ENCODE measurements around the gene MON1B. TPM values are rescaled to one million over a fixed set of nuclear protein-coding genes. Genes with fewer than 3 reads are reported as not detected.

MON1B gene
- total RNA-seq, 2 donors from 2014 or later = 61.3 to 65.6 TPM

GRCh38 chr16:77211880-77212740 lies 21.1 kb downstream of the MON1B start:
- Mint-ChIP-seq H3K27ac (peak overlapping the region; percentile 39), H3K27me3 (no peaks in the 10 kb centered on the region), H3K36me3 (ENCODE audit: low read depth) (peaks cover 3% of the 10 kb centered on the region), H3K4me3 (peak overlapping the region; percentile 93), H3K4me1 (peaks cover 15% of the 10 kb centered on the region)
- peak; percentile 82 for ATAC-seq
- H3K9me3 ChIP-seq (ENCODE audit: control insufficient read depth, low read length, poor library complexity, severe bottlenecking) = no peaks in the 10 kb centered on the region
- DNase-seq = peak; percentile 59 to 74 (median 67)

- DNase-seq (peak; percentile 58 to 64 (median 61)), ATAC-seq (peak; percentile 82)
- Mint-ChIP-seq H3K4me1 (peaks cover 12% of the 10 kb centered on the region), H3K27ac (peak overlapping the region; percentile 57), H3K36me3 (ENCODE audit: low read depth) (no peaks in the 10 kb centered on the region), H3K4me3 (peak overlapping the region; percentile 85), H3K27me3 (no peaks in the 10 kb centered on the region)
- no peaks in the 10 kb centered on the region for H3K9me3 ChIP-seq (ENCODE audit: control insufficient read depth, low read length, poor library complexity, severe bottlenecking)
Observed at GRCh38 chr16:77212741-77213541, 22.0 kb downstream of the MON1B start.

DNA sequence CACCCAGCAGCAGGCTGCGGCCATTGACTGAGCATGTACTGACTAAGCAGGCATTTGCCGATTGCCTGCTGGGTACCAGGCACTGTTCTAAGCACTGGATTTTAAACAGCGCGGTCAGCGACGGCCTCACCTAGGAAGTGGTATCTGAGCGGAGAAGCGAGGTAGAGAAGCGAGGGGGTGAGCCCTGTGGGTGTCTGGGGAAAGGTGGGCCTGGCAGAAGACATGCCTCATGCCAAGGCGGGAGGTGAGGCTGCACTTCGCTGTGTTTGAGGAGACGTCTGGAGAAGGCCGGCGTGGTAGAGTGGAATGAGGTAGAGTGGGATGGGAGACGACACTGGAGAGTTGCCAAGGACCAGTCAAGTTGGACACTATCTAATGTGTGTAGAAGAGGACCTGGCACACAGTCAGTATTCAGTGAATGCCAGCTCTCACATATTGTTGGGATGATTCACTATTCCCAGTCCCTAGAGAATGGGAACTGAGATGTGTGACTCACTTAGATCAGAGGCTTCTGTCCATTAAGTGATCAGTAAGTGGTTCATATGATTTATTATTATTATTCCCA lies 22.6 kb downstream of the MON1B start:
- no peaks in the 10 kb centered on the region for H3K9me3 ChIP-seq (ENCODE audit: control insufficient read depth, low read length, poor library complexity, severe bottlenecking)
- Mint-ChIP-seq H3K4me3 (peak overlapping the region; percentile 85), H3K36me3 (ENCODE audit: low read depth) (no peaks in the 10 kb centered on the region), H3K27ac (peak overlapping the region; percentile 57), H3K4me1 (peaks cover 12% of the 10 kb centered on the region), H3K27me3 (no peaks in the 10 kb centered on the region)
- ATAC-seq (no peak), DNase-seq (no peak)

DNA sequence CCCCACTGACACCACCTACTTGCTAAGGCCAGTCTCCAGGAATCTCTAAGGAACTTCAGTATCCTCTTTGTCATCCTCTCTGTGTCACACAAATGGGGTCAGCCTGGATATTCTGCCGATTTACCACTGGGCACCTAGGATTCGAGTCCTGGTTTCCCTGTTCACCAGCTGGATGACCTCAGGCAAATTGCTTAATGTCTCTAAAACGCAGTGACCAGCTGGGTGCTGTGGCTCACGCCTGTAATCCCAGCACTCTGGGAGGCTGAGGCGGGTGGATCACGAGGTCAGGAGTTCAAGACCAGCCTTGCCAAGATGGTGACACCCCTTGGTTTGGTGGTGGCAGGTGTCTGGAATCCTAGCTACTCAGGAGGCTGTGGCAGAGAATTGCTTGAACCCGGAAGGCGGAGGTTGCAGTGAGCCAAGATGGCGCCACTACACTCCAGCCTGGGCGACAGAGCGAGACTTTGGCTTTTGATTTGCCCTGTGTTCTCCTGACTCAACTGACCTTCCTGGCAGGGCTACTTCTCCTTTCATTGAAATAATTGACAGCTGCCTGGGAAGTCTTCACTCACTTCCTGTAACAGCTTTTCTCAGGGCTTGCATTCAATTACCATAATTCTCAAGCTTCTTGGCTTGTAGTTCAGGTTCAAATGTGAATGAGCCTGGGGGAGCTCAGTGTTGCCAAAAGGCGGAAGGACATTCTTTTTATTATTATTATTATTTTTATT lies 23.6 kb downstream of the MON1B start:
- H3K27me3 Mint-ChIP-seq = no peaks in the 10 kb centered on the region
- no peak overlapping the region for H3K4me3 Mint-ChIP-seq
- ATAC-seq (no peak), DNase-seq (no peak)
- no peaks in the 10 kb centered on the region for H3K36me3 Mint-ChIP-seq (ENCODE audit: low read depth)
- H3K4me1 Mint-ChIP-seq = peaks cover 13% of the 10 kb centered on the region
- no peak overlapping the region for H3K27ac Mint-ChIP-seq
- no peaks in the 10 kb centered on the region for H3K9me3 ChIP-seq (ENCODE audit: control insufficient read depth, low read length, poor library complexity, severe bottlenecking)

DNA sequence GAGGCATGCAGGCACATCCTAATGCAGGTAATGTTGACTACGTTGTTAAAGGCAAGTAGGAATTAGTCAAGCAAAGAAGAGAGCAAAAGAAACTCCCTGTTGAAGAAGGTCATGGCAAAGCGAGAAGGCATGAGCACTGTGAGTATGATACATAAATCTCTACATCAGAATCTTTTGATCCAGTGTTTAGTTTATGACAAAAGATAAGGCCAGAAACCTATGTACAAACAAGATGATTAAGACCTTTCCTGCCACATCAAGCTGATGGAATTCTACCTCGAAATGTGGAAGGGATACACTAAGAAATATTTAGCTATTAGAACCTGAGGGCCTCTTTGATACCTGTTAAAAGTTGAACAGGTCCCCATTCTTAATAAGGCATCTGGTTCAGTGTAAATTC lies 28.4 kb downstream of the MON1B start:
- peak overlapping the region; percentile 25 for H3K4me3 Mint-ChIP-seq
- no peaks in the 10 kb centered on the region for H3K27me3 Mint-ChIP-seq
- ATAC-seq (no peak), DNase-seq (no peak)
- H3K27ac Mint-ChIP-seq = no peak overlapping the region
- H3K9me3 ChIP-seq (ENCODE audit: control insufficient read depth, low read length, poor library complexity, severe bottlenecking) = no peaks in the 10 kb centered on the region
- no peaks in the 10 kb centered on the region for H3K36me3 Mint-ChIP-seq (ENCODE audit: low read depth)
- H3K4me1 Mint-ChIP-seq = peaks cover 2% of the 10 kb centered on the region

DNA sequence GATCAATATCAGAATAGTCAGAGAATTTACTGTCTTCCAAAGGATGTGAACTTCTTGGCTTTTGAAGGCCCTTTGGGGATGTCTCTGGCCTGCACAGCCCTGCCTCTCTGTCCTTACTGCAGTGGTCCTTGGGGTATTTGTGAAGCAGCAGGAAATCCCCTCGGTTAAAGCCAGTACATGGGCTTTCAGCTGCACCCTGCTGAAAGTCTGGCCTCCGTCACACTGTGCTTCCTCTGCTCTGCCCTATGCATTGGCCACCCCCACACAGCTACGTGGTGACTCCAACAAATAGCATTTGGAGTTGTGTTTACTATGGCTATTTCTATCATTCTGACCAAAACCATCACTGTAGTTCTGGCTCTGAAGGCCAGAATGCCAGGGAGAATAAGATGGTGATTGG lies 29.4 kb downstream of the MON1B start:
- no peaks in the 10 kb centered on the region for H3K9me3 ChIP-seq (ENCODE audit: control insufficient read depth, low read length, poor library complexity, severe bottlenecking)
- Mint-ChIP-seq H3K27ac (no peak overlapping the region), H3K4me3 (no peak overlapping the region), H3K36me3 (ENCODE audit: low read depth) (no peaks in the 10 kb centered on the region), H3K4me1 (peaks cover 2% of the 10 kb centered on the region), H3K27me3 (peaks cover 8% of the 10 kb centered on the region)
- ATAC-seq (no peak), DNase-seq (no peak)

GRCh38 chr16:77221482-77221881 lies 30.5 kb downstream of the MON1B start:
- H3K4me3 Mint-ChIP-seq = no peak overlapping the region
- DNase-seq (no peak), ATAC-seq (no peak)
- H3K9me3 ChIP-seq (ENCODE audit: control insufficient read depth, low read length, poor library complexity, severe bottlenecking) = no peaks in the 10 kb centered on the region
- H3K27ac Mint-ChIP-seq = no peak overlapping the region
- no peaks in the 10 kb centered on the region for H3K36me3 Mint-ChIP-seq (ENCODE audit: low read depth)
- H3K4me1 Mint-ChIP-seq = peaks cover 2% of the 10 kb centered on the region
- H3K27me3 Mint-ChIP-seq = peaks cover 12% of the 10 kb centered on the region

GRCh38 chr16:77223184-77223583 lies 32.2 kb downstream of the MON1B start:
- peaks cover 20% of the 10 kb centered on the region for H3K27me3 Mint-ChIP-seq
- no peak for DNase-seq

DNA sequence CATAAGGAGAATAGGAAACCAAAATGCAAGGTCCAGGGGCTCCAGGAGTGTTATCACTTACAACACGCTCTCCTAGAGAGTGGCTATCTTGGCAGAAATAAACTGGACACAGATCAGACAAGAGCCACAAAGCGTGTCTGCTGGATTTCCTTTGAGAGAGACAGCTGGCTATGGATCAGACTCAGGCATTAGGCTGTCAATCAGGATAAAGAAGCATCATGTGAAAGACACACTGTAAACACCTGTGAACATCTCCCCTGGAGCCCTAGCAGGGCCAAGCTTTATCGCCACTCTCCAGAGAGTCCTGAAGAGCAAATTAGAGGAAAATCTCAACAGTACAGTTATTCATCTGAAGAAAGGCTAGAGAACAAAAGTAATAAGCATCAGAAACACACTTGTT lies 34.2 kb downstream of the MON1B start:
- no peak for DNase-seq

More at GRCh38 chr16:77223184-77223583, 32.2 kb downstream of the MON1B start:
- Mint-ChIP-seq H3K27ac (no peak overlapping the region), H3K4me1 (peaks cover 2% of the 10 kb centered on the region), H3K4me3 (no peak overlapping the region), H3K36me3 (ENCODE audit: low read depth) (no peaks in the 10 kb centered on the region)
- H3K9me3 ChIP-seq (ENCODE audit: control insufficient read depth, low read length, poor library complexity, severe bottlenecking) = no peaks in the 10 kb centered on the region
- no peak for ATAC-seq

GRCh38 chr16:77227745-77228144 lies 36.8 kb downstream of the MON1B start:
- no peaks in the 10 kb centered on the region for H3K4me1 Mint-ChIP-seq
- DNase-seq = no peak
- H3K9me3 ChIP-seq (ENCODE audit: control insufficient read depth, low read length, poor library complexity, severe bottlenecking) = no peaks in the 10 kb centered on the region
- peaks cover 41% of the 10 kb centered on the region for H3K27me3 Mint-ChIP-seq
- no peak overlapping the region for H3K27ac Mint-ChIP-seq
- H3K4me3 Mint-ChIP-seq = no peak overlapping the region
- peaks cover 2% of the 10 kb centered on the region for H3K36me3 Mint-ChIP-seq (ENCODE audit: low read depth)
- no peak for ATAC-seq

More for the DNA sequence above, 34.2 kb downstream of the MON1B start:
- H3K27me3 Mint-ChIP-seq = peaks cover 29% of the 10 kb centered on the region
- no peak overlapping the region for H3K27ac Mint-ChIP-seq
- no peak for ATAC-seq
- peaks cover 2% of the 10 kb centered on the region for H3K36me3 Mint-ChIP-seq (ENCODE audit: low read depth)
- H3K9me3 ChIP-seq (ENCODE audit: control insufficient read depth, low read length, poor library complexity, severe bottlenecking) = no peaks in the 10 kb centered on the region
- no peaks in the 10 kb centered on the region for H3K4me1 Mint-ChIP-seq
- no peak overlapping the region for H3K4me3 Mint-ChIP-seq

DNA sequence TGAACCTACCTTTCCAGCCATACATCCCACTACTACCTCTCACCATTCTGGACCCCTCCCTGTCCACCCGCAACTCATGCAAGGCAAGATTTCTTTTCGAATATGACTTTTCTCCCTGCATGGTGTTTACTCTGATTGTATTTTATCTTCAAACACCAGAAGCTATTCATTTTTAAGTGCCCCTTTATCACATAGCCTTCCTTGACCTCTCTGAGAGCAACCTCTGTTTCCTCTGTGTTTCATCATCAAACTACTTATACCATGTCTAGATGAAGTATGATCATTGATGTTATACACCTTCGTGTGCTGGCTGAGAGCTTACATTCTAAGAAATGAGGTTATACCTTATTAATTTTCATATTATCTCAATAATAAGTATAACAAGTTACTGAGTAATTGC lies 40.1 kb downstream of the MON1B start:
- H3K36me3 Mint-ChIP-seq (ENCODE audit: low read depth) = peaks cover 2% of the 10 kb centered on the region
- no peak for DNase-seq
- H3K27ac Mint-ChIP-seq = no peak overlapping the region
- no peak overlapping the region for H3K4me3 Mint-ChIP-seq
- peaks cover 48% of the 10 kb centered on the region for H3K27me3 Mint-ChIP-seq
- H3K9me3 ChIP-seq (ENCODE audit: control insufficient read depth, low read length, poor library complexity, severe bottlenecking) = no peaks in the 10 kb centered on the region
- ATAC-seq = no peak
- no peaks in the 10 kb centered on the region for H3K4me1 Mint-ChIP-seq

DNA sequence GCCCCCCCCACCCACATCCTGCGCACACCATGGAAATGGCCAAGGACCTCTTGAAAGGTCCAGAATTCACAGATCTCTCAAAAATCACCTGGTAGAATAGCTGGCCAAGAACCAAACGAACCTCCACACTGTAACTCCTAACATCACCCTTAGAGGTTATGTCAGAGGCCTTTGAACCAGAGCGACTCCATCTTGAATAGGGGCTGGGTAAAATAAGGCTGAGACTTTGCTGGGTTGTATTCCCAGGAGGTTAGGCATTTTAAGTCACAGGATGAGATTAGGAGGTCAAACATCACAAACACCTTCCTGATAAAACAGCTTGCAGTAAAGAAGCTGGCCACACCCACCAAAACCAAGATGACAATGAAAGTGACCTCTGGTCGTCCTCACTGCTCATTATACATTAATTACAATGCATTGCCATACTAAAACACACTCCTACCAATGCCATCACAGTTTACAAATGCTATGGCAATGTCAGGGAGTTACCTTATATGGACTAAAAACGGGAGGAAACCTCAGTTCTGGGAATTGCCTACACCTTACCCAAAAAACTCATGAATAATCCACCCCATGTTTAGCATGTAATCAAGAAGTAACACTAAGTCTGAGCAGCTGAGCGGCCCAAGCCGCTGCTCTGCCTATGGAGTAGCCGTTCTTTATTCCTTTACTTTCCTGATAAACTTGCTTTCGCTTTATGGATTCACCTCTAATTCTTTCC lies 43.0 kb downstream of the MON1B start:
- Mint-ChIP-seq H3K36me3 (ENCODE audit: low read depth) (no peaks in the 10 kb centered on the region), H3K27me3 (peaks cover 48% of the 10 kb centered on the region), H3K27ac (no peak overlapping the region), H3K4me1 (peaks cover 3% of the 10 kb centered on the region), H3K4me3 (no peak overlapping the region)
- no peak for DNase-seq
- H3K9me3 ChIP-seq (ENCODE audit: control insufficient read depth, low read length, poor library complexity, severe bottlenecking) = no peaks in the 10 kb centered on the region
- ATAC-seq = no peak
